DMS 273 treated with DMSO at 0.1 percent for 48 hours (cell line): ENCODE measurements around the gene DYNLRB2.

Source experiments
- DNase-seq: peaks from one replicate; lab custom pipeline; 2025; lab: John Stamatoyannopoulos, UW

DYNLRB2 gene

DNA sequence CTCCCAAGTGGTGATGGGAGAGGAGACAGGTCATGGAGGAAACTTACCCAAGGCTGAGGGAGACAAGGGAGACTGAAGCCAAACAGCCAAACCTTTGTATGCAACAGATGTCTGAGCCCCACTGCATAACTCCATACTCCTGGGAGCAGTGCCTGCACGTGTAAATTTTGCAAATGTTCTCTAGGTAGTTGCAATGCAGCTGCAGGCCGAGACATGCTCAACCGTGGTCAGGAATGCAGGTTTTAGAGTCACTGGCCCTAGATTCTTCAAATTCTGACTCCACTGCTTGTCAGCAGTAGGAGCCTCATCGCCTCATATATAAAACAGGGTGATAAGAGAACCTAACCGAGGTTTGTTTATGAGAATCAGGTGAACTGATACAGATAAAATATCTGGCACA, 11.5 kb downstream of the DYNLRB2 start:
- DNase-seq = no peak

DNA sequence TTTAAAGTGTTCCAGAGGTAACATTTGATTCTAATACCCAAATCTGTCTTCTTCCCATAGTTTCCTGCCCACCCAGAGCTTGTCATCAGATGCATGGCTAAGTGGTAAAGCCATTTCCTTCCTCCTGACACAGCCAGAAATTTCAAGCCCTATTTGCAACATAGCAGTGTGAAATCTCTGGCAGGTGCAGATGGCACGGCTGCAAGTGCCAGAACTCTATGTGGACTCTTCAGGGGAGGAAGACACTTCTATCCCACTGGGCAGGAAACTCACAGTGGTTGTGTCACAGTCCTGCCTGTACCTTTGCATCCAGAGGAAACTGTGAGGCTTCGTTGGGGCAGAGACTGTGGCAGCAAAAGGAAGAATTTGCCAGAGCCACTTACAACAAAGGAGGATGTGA, 13.2 kb downstream of the DYNLRB2 start:
- DNase-seq = no peak

DNA sequence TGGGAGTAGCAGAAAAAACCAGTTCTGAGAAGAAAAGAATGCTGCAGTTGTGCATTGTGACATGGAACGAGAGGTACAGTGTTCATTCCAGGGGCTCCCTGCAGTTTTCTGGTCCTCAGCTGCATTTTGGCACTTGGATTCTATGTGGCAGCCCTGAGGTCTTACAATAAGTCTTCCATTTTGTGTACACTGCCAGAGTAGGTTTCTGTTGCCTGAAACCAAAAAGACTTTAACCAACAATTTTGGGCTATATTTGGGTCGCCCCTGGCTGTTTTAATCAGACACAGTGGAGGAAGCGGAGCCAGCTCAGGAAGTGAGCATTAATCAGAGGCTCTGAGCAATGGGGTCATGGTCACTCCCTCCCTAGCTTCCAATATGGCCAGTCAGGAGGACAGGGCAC, 15.7 kb downstream of the DYNLRB2 start:
- no peak for DNase-seq

DNA sequence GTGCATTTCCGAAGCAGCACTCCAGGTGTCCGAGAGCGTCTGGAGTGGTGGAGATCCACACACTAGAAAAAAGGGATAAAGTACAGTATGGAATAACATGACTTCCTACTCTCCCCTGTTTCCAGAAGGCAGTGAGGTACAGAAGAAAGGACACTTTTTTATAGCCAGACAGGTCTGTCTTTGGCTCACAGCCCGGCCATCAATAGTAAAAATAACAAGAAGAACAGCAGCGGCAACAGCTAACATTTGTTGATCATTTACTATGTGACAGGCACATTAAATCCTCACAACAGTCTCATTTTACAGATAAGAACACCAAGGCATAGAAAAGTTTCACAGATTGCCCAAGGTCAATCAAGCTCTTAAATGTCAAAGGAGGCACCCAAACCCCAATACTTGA, 16.2 kb downstream of the DYNLRB2 start:
- no peak for DNase-seq

DNA sequence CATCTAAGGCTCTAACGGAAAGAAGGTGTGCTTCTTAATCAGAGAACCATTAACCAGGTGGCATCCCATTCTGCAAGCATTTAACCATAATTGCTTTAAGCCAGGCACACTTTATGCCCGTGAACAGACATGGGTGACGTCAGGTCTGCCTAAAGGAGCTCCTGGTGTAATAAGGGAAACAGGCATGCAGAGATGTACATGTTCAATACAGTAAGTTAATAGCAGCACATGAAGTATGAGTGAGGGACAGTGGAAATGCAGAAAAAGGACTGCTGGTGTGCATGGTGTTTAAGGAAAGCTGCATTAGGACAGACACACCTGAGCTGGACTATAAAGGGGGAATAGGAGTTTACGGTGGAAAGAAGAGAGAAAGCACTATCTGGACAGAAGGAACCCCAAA, 18.6 kb downstream of the DYNLRB2 start:
- no peak for DNase-seq

DNA sequence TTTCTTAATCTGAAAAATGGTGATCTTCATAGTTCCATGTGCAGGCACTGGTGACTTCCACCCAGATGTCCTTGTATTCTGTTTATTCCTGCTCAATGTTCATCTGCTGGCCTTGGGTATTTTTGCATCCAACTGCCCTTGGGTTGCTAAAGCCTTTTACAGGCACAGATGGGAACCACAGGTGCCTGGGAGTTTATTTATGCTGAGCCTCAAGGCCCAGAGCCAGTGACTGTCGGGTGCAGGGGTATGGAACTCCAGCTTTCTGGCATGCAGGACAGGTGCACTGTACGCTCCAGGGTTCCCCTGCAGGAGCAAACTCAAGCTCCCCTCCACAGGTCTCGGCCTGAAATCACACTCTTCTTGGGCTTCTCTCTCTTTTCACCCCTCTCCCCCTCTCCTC, 22.3 kb downstream of the DYNLRB2 start:
- DNase-seq = no peak

DNA sequence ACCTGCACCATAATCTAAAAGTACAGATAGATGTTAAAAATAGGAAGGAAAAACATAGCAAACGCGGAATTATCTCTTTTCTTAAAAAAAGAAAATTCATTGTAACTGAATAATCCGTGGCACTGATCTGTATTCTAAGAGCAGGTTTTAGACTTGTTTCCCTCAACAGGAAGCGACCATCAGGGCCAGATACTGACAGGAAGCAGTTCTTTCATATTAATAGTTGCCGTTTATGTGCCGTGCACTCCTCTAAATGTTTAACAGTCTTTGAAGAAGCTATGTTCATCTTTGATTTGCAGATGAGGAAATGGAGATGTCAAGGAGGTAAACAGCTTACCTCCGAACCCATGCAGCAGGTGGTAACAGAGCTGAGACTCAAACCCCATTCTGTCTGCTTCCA, 23.6 kb downstream of the DYNLRB2 start:
- no peak for DNase-seq

DNA sequence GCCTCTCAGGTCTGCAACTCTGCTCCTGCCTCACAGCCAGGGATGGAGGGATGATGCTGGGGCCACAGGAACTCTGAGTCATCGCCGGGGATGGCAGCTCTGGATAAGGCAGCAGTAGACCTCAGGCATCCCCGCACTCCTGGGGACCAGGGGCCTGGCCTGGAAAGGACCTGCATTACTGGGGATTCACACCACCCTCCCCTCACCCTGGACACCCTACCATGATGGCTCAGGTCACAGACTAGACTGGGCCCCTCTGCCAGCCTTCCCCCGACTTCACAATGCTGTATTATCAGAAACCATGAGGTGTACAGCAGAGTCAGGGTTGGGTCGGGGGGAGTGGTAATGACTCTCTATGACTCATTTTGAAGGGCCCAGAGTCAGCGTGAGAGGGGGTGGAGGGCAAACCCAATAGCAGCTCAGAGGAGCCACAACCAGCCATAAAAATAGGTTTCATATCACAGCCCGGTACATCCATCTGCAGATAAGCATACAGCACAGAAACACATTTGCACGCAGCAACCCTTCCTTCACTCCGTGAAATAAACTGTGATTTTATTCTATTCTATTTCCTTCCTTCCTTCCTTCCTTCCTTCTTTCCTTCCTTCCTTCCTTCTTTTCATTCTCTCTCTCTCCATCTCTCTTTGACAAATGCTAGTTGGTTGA, 28.8 kb downstream of the DYNLRB2 start:
- DNase-seq = no peak

DNA sequence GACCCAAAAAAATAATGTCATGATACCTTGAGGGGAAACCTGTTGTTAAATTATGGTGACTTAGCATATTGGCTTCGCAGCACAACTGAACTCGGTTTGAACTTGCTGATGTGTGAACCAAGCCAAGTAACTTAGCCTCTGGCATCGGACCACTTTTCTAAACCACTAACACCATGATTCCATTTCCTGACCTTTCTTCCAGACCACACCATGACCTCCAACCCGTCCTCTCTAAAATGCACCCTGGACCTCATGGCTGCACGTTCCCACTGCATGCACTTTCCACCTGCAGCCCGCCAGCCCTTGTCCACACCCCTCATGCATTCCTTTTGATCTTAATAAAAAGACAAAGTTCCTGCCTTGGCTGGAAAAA, 29.3 kb downstream of the DYNLRB2 start:
- DNase-seq = no peak

DNA sequence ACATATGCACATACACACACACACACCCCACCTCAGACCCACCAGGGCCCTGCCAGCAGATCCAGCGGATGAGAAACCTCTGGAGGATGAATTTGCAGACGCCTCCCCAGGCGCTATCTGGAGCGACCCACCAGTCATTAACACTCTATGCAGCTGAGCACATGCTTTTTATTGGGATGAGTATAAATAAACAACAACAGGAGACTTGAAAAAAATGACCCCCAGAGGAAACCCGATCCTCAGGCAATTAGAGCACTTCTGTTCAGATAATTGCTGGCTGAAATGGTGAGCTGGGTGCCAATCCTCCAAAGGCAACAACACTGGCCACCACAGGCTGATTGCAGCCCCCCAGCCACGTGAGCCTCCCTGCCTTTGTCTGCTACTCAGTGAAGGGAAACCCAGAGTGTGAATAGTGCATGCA, 32.9 kb downstream of the DYNLRB2 start:
- no peak for DNase-seq

DNA sequence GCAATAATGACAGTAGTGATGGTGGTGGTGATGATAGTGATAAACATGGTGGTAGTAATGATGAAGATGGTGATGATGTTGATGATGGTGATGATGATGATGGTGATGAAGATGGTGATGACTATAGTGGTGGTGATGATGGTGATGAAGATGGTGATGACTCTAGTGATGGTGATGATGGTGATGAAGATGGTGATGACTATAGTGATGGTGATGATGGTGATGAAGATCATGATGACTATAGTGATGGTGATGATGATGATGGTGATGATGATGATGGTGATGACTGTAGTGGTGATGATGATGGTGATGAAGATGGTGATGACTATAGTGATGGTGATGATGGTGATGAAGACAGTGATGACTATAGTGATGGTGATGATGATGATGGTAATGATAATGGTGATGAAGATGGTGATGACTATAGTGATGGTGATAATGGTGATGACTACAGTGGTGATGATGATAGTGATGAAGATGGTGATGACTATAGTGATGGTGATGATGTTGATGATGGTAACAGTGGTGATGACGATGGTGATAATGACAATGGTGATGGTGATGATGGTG, 35.6 kb downstream of the DYNLRB2 start:
- no peak for DNase-seq

DNA sequence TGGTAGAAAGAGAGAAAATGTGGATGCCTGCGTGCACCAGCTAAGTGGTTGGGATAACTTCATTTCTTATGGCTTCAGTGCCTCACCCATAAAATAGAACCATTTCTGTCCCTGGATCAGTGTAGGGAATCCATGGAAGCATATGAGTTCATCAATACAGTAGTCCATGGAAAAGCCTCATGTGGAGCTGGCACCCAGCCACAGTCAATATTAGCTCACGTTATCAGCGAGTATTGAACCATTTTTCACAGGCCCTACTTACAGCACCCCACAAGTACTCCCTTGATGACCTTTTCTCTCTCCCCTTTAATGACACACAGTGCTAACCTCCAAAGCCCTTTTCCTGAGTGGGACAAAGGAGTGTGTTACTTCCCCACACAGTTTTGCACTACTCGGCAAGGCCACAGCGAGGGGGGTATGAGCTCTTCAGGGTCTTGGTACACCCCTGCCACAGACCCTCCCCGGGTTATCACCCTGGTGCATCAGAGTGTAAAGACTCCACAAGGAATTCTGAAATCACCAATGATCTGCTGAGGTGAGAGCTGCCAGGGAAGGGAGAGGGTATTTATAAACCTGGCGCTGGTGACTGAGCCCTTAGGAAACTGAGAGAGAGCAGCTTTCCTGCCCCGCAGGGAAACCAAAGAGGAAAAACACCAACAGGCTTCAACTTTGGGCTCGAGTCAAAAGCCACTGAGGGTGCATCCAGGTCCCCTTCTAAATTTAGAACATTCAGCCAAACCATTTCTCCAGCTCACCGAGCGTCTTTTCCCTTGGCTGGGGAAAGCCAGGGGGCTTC, 36.9 kb downstream of the DYNLRB2 start:
- no peak for DNase-seq

DNA sequence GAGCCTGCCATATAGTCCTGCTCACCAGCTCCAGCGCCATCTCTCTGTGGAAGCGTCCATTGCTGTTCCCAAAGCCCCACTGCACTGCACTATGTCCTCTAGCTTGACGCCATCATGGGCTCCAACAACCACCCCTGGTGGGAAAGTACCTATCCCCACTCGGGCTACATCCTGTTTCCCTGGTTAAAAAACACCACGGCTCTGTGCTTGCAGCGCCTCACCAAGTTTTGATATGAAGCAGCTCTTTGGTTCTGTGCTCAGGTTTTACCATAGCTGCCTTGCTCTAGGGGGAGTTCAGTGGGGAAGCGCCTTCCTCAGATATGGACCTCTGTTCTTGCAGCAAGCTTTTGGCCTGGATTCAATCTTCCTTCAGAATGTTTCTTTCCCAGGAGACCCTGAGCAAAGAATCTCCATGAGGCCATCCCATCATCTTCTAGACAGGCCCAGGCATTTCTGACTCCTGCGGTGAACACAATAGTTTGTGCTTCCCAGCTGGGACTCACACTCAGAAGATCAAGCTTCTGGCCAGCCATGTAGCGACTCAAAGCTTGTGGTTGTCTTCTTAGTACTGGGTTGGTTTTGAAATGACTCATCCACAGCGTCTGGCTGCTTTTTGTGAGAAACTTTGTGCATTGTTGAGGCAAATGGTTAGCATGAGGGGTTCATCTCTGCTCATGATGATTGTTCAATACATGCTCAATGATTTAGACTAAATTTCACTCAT, 39.5 kb downstream of the DYNLRB2 start:
- DNase-seq = no peak

DNA sequence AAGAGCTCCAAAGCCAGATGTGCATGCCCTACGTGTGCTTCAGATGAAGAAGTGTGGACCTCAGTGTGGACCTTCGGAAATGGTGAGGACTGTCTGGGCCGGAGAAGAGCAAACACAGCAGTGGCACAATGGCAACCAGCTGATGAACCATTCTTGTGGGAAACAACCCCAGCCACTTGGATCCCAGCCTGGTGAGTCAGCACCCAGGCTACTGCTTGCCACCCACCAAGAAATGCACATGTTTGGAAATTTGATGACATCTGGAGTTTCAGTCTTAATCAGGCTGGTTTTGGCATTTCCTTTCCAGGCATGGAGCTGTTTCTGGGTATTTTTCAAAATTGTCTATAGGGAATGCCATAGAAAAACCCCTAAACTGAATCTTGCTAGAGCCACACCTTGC, 42.7 kb downstream of the DYNLRB2 start:
- DNase-seq = no peak

DNA sequence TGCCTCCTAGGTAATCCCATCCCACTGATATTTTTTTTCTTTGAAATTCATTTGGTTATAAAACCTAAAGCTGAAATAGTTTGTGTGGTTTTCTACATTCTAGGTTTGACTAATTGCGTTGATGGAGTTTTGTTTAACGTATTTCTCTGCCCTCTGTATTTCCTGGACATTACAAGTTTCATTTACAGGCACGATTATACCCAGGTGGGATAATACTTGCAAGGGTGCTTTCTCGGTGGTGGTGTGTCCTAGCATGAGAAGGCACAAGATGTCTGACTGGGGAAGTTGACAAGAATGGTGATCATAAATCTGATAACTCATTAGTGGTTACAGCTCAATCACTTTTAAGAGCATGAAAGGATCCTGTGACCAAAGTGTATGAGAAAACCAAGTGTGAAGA, 45.0 kb downstream of the DYNLRB2 start:
- no peak for DNase-seq

DNA sequence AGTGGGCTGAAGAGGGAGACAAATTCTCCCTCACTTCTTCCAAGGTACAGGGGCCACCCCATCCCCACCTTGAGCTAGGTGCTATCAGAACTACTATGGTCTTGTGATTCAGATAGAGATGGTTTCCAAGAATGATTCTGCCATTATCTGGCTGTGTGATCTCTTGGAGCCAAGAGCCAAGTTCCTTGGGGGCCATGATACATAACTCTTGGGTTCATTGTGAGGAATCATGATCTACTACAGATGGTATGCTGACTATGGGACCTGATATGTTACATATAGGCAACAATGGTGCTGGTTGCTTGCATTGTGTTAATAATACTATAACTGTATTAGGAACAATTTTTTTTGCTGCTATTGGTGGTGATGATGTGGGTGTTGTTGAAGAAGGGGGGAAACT, 45.7 kb downstream of the DYNLRB2 start:
- DNase-seq = no peak

DNA sequence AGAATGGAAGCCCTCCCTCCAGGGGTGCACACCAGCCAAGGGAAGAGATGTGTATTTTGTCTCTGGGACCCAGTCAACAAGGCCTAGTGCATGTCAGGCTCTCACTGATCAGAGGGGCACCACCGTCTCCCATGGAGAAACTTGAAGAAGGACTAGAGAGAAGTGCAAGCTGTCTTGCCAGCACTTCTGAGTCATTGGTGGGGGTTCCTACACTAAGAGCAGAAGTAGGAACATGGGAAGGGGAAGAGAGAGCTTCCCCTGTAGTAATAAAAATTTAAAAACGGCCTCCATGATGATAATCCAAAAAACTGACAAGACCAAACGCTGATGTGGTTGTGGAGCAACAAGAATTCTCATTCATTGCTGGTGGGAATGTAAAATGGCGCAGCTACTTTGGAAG, 46.3 kb downstream of the DYNLRB2 start:
- DNase-seq = no peak

DNA sequence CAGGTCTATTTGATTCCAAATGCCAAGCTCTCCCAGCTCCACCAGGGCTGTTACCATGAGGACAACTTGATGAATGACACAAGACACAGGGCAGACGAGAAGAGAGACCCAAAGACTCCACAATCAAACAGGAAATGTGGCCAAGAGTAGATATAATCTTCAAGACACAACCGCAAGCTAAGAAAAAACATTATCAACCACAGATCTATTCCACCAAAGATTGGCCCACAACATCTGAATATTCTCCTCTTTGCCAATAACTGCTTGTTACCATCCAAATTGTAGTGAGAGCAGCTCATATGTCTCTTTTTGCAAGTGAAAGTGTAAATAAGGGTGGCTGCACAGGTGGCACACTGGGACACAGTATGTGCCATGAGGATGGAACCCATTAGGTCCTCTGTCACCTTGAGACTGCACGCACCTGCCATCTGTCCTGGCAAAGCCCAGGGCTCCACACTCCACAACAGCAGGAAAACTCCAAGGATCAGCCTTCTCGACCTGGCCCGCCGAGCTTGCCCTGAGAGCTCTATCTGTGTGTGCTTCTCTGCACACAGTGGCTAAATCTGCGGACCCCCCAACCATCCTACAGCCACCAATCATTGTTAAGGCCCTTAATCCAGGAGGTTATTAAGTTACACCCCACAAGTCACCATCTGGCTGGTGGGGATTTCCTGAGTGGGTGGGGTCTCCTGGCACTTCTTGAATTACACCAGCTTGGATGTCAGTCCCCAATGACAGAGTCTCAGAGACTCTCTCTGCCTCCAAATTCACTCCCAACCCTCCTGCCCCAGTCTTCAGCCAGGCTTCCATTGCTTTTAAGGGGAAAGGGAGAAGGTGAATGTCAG, 50.5 kb downstream of the DYNLRB2 start:
- no peak for DNase-seq

DNA sequence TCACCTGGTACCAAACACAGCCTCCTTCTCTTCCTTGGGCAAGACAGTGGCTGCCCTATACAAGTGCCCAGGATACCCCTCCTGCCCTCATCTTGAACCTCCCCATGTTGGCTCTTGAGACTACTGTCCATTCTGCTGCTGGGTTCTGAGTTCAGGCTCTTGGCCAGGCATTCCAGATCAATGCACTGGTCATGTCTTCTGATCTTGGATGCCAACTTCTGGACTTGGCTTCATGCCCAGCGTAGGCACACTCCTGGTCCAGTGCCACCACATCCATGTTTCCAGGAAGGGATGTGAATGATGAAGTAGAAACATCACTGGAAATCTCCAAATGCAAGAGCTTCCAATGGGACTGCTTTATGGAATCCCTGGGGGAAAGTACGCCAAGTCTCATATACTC, 51.5 kb downstream of the DYNLRB2 start:
- no peak for DNase-seq

DNA sequence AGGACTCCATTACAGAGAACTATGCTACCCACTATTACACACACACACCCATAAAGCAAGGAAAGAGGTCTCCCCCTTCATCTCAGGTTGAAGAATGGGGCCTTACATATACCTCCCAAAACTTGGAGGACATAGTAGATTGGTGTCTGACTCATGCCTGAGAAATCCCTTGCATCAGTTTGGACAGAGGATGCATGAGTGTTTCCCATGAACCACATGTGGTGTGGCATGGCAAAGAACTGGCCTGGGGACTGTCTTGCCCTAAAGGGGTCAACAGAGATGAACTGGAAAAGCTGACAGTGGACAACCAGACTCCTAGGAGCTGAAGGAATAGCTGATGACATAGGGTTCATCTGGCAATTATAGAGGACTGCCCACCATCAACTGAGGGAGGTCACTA, 54.0 kb downstream of the DYNLRB2 start:
- no peak for DNase-seq

DNA sequence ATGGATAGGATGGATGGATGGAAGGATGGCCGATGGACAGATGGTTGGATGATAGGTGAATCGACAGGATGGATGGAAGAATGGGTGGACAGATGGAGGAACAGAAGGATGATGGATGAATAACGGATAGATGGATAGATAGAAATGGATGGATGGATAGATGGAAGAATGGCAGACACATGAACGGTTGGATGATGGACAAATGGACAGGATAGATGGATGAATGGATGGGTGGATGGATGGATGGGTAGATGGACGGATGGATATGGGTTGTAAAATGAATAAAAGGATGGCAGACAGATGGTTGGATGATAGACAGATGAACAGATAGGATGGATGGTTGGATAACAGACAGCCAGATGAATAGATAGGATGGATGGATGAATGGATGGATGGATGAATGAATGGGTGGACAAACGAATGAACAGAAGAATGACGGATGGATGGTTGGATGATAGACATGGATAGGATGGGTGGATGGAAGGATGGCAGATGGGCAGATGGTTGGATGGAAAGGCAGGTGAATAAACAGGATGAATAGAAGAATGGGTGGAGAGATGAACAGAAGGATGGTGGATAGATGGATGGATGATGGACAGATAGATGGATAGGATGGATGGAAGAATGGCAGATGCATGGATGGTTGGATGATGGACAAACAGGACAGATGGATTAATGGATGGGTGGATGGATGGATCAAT, 55.9 kb downstream of the DYNLRB2 start:
- DNase-seq = no peak
